GM08714 (cell line): ENCODE data around the gene ATXN8OS.
"Not testable (repeated sequence)": the region's sequence is repeated elsewhere in the genome, so short reads cannot be mapped to it uniquely, and the experiment has no call there.

Source experiments
- H3K4me3 ChIP-seq: fragments of 200-500 bp; sonication (Bioruptor generic); 2 replicates; pipeline ENCODE4 v1.5.1; 2014; ENCODE audit warnings: mild to moderate bottlenecking, low read length, inconsistent platforms
- ZNF274 ChIP-seq: IDR thresholded peaks from 2 replicates; pipeline ENCODE4 v1.6.1; 2012; ENCODE audit warnings: mild to moderate bottlenecking, low read depth, low read length

ATXN8OS gene

DNA sequence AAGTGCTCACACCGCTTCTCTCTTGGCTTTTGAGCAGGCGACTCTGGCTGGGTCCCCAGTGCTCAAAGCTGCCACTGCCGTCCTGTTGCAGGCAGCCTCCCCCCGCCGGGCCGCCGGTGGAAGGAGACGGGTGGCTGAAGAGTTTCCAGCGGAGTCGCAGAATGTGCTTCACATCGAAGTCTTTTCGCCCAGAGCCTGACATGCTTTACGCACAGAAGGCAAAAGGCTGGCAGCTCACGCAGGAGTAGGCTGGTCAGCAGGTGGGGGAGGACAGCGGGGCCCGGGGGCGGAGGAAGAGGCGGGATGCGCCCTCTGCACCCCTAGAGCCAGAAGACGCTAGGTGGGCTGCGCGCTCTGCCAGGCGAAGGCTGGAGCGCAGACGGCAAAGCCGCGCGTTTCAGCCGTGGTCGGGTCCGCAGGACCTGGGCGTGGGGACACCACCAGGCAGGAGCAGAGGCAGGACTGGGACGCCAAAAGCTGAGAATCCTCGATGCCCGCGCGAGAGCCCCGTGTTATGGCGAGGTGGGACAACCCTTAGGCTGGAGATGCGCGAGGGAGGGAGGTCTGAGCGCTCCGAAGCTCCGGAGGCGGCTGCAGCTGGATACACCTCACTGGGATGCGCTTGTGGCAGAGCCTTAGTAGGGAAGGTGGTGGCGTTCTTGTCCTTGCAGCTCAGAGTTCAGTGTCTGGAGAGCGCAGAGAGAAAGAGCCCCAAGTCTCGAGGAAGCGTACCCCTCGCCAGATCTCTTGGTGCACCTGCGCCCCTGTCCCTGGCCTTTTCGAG lies at the start of gene ATXN8OS:
Gene ATXN8OS, plus strand, starts transcription at position 329 of the 784 bp plus-strand sequence.
- TF ChIP-seq ZNF274: no peak
- no peak within 1 kb of the TSS for H3K4me3 ChIP-seq

DNA sequence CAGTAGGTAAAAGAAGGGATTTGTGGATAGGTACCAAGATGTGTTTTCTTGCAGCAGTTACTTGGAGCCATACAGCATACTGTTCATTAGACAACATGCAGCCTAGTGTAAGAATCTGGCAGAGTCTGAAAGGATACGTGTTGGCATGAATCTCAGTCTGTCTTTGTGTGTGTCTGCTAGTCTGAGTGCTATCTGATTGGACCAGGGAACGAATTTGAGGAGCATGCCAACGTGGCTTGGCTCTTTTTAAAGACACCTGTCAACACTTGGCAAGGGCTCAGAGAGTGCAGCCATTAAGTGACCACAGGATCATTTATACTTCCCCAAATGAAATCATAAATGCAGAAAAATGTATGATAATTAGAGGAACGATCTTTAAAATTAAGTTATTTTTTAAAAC lies 27.6 kb upstream of the ATXN8OS start:
- no peak overlapping the region for H3K4me3 ChIP-seq
- TF ChIP-seq ZNF274: no peak

DNA sequence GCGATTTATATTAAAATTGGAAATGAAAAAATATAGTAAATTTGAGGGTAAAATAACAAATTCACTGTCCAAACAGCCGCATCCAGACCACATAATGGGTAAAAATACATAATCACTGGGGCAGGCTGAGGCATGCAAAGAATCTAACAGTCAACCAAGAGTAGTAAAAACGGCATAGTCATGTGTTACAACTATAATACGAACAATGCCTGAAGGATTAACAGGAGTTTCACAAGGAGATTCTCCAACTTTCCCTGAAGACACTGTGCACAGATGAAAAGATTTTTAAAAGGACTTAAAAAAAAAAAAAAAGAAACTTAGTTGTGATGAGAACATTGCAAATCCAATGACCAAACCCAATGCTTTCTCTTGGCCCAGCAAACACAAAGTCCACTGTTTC lies 20.4 kb upstream of the ATXN8OS start:
- TF ChIP-seq ZNF274: no peak
- H3K4me3 ChIP-seq: no peak overlapping the region

DNA sequence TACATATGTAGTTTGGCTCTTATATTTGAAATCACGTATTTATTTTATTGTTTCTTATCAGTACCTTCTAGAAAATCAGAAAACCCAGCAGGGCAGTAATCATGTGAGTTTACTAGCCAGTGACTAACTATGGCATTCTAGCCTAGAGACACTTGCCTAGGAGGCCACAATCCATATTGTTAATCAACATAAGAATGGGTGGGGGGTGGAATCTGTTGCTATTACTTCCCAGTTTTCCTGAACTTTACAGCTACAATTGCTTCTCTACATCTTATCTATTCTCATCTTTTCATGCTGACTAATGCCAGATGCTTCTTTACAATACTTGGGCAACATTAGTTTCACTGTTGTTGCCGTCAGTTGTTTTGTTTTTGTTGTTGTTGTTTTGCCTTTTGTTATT lies 18.7 kb upstream of the ATXN8OS start:
- H3K4me3 ChIP-seq: no peak overlapping the region
- TF ChIP-seq ZNF274: no peak

DNA sequence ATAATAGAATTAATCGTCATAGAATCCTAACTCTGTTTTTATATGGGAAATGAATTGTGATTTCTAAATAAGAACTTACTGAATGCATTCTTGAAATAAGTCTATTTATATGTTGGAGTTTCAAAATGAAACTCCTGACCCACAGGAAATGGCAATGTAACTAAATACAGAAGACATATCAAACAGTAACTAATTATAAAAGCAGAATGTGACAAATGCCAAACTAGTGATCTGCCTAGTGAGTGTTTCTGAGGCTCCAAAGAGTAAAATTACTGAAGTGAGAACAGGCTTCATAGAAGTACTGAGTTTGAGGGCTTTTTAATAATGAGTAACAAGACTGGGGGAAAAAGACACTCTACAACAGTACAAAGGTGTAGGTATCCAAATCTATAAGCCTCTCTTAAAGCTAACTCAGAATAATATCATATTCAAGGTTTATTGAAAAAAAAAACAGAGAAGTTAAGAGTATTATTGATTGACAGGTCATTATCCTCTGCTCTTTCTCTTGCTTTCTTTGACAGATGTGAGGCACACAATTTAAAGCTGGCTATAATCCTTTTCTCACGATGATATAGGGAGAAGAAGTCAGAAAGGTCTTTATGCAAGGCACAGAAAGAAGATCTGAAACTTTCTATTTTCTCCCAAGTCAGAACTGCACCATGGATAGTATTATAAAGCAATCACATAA lies 17.4 kb upstream of the ATXN8OS start:
- no peak overlapping the region for H3K4me3 ChIP-seq
- TF ChIP-seq ZNF274: no peak

DNA sequence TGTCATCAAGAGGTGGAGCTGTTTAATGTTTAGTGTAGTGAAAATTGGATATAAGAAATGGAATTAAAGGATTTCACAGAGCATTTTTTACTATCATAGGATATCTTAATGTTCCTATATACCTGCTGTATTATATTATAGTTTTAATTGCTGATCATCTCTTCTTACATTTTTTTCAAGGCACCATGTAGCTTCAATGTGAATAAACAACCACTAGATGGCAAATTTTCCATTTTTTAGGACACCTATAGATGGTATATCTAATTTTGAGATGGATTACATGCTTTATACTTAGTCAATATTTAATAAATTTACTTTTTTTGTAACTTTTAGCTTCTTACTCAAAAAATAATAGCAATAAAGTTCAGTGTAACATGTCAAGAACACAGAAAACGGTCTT lies 9.0 kb upstream of the ATXN8OS start:
- no peak for TF ChIP-seq ZNF274
- no peak overlapping the region for H3K4me3 ChIP-seq

DNA sequence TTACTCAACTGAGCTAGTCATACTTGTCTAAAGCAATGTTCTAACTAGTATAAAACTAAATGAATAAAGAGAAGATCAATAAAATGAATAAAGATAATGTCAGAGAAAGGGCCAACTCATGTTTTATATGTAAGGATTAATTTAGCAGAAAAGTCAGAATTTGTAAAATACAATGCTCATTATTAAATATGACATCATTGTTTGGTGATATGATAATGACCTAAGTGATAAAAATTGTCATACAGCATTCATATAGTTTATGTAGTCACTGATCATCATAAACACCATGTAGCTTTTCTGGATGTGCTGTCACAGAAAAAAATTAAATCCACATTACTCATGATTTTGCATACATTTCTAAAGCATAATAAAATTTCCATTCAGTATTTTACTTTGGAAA lies 3.1 kb upstream of the ATXN8OS start:
- H3K4me3 ChIP-seq: no peak overlapping the region
- TF ChIP-seq ZNF274: no peak

DNA sequence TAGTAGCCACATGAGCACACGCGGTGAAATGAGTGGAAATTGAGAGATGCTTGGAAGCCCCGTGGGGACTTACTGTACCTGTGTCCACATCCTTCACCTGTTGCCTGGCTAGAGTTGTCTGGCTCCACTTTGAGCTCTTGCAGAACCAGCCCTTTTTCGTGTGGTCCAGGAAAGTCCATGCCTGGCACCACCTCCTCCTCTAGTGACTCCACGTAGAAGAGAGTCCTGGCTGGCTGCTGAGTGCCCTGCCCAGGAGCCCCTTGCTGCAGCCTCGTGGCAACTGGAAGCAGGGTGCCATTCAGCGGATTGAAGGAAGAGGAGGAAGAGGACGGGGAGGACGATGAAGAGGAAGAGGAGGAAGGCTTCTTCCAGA lies 515 bp upstream of the ATXN8OS start:
- no peak overlapping the region for H3K4me3 ChIP-seq
- no peak for TF ChIP-seq ZNF274

DNA sequence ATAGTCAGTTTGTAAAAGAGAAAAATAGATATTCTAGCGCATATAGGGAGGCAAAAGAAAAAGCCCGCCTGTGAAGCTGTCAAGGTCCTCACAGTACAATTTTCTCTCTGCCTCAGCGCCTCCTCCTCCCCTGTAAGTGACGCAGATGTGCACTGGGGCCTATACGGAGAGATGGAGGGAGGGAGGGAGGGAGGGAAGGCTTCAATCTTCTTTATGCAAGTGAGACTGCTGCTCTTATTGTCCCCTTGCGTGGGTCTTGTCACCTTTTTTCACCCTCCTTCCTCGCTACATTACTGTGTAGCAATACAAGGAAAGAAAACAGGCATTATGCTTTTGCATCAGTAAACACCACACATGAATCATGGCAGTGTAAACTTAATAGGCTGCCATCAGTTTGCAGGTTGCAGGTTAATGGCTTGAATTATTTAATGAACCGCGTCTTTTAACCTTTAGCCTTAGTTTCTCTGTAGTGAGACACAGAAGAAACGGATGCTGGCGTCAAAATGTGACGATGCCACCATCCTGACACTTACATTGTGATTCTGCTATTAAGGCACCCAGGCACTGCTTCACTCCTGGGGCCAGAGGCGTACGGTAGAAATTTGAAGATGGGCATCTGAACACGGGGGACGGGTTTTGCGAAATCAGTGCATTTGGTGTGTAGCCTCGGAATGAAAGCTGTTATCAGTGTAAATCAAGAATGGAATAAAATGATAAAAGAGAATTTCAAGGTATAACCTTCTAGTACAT lies 905 bp downstream of the ATXN8OS start, which contains the start of gene KLHL1:
Gene KLHL1, minus strand, starts transcription at position 97 of the 750 bp plus-strand sequence. CDS start 753 bp downstream, outside the sequence.
- TF ChIP-seq ZNF274: no peak
- no peak within 1 kb of the TSS for H3K4me3 ChIP-seq

DNA sequence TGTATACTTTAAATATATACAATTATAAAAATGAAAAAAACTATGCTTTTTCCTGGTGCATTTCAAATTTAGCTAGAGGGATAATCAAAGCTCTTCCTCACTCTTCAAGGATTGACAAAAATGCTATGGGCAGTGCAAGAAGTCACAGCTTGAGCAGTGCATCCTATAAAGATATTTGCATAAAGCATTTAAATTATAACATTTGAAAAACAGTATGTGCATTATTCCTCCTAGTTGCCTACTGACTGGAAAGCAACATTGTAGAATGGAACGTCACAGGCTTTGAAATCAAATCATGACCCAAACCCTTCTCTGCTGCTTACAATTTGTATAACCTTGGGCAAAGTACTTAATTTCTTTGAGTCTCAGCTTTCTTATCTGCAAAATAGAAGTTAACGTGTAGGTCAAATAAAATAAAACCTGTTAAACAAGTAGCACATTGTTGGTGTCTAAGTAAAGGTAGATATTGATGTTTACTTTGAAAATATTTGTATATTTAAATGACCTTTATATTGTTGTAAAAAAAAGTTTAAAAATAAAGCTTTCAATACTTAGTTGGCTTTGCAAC lies 9.8 kb downstream of the ATXN8OS start:
- TF ChIP-seq ZNF274: no peak
- H3K4me3 ChIP-seq: no peak overlapping the region

DNA sequence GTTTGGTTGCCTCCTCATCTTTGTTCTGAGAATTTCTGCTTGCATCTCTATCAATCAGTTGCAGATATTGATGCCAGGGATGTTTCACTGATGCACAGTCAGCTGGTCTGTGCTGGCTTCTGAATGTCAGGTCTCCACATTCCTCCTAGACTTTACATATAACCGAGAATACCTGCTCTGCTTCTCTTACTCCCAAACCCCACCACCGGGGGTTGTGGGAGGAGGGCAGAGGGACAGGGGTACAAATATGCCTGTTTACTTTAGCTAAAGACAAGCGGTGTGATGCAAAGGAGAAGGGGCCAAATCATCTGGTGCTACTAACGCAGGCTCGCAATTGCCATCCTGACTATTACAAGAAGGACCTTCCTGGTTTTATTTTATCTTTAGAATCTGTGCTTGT lies 18.1 kb downstream of the ATXN8OS start:
- TF ChIP-seq ZNF274: no peak
- H3K4me3 ChIP-seq: no peak overlapping the region

DNA sequence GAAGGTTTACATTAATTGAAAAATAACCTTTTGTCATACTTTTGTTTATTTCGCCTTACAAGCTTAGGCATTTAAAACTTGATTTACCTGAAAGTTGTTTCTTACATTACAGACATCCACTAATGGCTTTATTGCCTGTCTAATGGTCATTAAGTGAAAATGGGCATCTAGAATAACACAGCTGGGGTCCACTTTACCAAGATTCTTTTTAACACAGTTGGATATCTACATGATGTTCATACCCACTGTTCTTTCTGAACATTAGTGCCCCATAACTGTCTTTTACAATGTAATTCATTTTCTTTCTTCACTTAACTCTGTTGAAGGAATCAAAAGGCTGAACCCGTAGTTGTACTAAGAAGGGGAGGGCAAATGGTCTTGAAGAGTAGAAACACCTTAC lies 20.5 kb downstream of the ATXN8OS start:
- H3K4me3 ChIP-seq: no peak overlapping the region
- TF ChIP-seq ZNF274: no peak

DNA sequence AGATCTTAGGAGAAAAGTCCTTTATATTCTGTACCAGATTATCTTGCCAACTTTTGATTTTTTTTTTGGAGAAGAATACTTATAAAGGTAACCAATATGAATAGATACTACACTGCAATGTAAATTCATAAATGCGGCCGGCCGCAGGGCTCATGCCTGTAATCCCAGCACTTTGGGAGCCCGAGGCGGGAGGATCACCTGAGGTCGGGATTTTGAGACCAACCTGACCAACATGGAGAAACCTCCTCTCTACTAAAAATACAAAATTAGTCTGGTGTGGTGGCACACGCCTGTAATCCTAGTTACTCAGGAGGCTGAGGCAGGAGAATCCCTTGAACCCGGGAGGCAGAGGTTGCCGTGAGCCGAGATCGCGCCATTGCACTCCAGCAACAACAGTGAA lies 35.0 kb downstream of the ATXN8OS start:
- H3K4me3 ChIP-seq: not testable (repeated sequence)

DNA sequence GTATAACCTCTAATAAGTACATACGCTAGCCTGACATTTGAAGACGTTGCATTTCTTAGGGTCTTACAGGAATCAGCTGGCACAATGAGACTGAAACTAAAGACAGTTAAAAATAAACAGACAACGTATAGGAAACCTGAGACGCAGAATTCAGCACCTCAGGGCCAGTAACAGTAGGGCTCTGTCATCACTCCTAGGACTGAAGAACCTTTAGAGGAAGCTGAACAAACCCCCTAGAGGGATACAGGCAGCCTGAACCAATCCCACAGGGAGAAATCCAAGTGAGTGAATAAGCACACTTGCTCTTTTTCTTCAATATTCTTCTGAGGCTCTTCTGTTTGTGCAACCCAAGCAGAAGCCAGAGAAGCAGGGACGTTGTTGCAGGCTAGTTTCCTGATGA lies 54.5 kb downstream of the ATXN8OS start:
- TF ChIP-seq ZNF274: no peak
- no peak overlapping the region for H3K4me3 ChIP-seq

DNA sequence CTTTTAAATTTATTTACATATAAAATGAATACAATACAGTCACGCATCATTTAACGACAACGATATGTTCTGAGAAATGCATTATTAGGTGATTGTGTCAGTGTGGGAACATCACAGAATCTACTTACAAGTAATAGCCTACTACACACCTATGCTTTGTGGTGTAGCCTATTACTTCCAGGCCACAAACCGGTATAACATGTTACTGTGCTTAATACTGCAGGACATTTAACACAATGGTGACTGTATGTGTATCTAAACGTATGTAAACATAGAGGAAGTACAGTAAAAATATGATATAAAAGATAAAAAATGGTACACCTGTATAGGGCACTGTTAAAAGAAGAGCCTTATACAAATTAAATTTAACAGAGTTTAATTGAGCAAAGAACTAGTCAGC lies 63.1 kb downstream of the ATXN8OS start:
- no peak for TF ChIP-seq ZNF274
- no peak overlapping the region for H3K4me3 ChIP-seq

DNA sequence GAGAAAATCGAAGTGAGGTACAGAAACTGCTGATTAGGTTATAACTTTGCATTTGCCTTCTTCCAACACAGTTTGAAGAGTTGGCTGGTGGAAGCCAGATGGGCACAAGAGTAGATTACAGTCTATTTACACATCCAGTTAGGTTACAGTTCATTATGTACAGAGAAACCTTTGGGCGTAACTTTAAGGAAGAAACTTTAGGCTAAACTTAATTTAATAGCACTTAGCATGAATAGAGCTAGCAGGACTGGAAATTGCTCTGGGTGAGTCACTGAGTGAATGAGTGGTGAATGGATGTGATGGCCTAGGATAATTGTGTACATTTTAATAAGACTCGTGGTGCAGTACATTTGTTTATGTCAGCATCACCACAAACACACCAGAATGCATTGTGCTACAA lies 63.5 kb downstream of the ATXN8OS start:
- no peak overlapping the region for H3K4me3 ChIP-seq
- no peak for TF ChIP-seq ZNF274
